Osteoblast (primary cell): ENCODE data around the gene ITGA3. TPM values are rescaled to one million over a fixed set of nuclear protein-coding genes. Genes with fewer than 3 reads are reported as not detected.
"Not testable (repeated sequence)": the region's sequence is repeated elsewhere in the genome, so short reads cannot be mapped to it uniquely, and the experiment has no call there.

ENCODE experiments used
- DNase-seq: peaks from one replicate; pipeline ENCODE4 v3.0.0; 2011; ENCODE audit warnings: low spot score, mixed read lengths; ENCODE audit not compliant: insufficient read length; ENCODE audit errors: missing footprints
- H2AFZ ChIP-seq: 2 replicates; pipeline ENCODE4 v1.6.0; 2011; ENCODE audit warnings: mild to moderate bottlenecking, low read length
- H3K27ac ChIP-seq: 2 replicates; pipeline ENCODE4 v1.5.1; 2011; ENCODE audit warnings: mild to moderate bottlenecking, low read depth, low read length, moderate library complexity
- H3K27me3 ChIP-seq: 2 replicates; pipeline ENCODE4 v1.6.0; 2012; ENCODE audit warnings: mild to moderate bottlenecking, control low read depth, inconsistent platforms, low read length, moderate library complexity; ENCODE audit not compliant: insufficient read depth
- H3K36me3 ChIP-seq: 2 replicates; pipeline ENCODE4 v1.5.1; 2011; ENCODE audit warnings: mild to moderate bottlenecking, low read length, control low read depth, moderate library complexity; ENCODE audit not compliant: insufficient read depth
- H3K4me1 ChIP-seq: 2 replicates; pipeline ENCODE4 v1.5.1; 2011; ENCODE audit warnings: mild to moderate bottlenecking, low read length, control low read depth, moderate library complexity; ENCODE audit not compliant: insufficient read depth
- H3K4me2 ChIP-seq: 2 replicates; pipeline ENCODE4 v1.6.0; 2011; ENCODE audit warnings: mild to moderate bottlenecking, low read length; ENCODE audit not compliant: insufficient read depth
- H3K4me3 ChIP-seq: fragments of 200-600 bp; sonication (generic); 3 replicates; pipeline ENCODE4 v1.5.1; 2012; ENCODE audit warnings: mild to moderate bottlenecking, low read length, inconsistent platforms; ENCODE audit not compliant: insufficient read depth
- H3K79me2 ChIP-seq: 2 replicates; pipeline ENCODE4 v1.6.0; 2012; ENCODE audit warnings: mild to moderate bottlenecking, low read length, control low read depth, inconsistent platforms; ENCODE audit not compliant: insufficient read depth
- H3K9me3 ChIP-seq: 2 replicates; pipeline ENCODE4 v1.5.1; 2011; ENCODE audit warnings: low read depth, low read length, control low read depth
- H4K20me1 ChIP-seq: 2 replicates; pipeline ENCODE4 v1.6.0; 2012; ENCODE audit warnings: mild to moderate bottlenecking, low read length, control low read depth; ENCODE audit not compliant: insufficient read depth
- total RNA-seq: library from RNA; depleted of rRNA; stranded (reverse); fragments of >200 nt; gene quantifications from 2 replicates; pipeline ENCODE4 v1.2.3, GENCODE V29; 2012
- TF ChIP-seq, protein P1 (sequence below): IDR thresholded peaks from 2 replicates; pipeline ENCODE4 v1.5.1; 2011; ENCODE audit warnings: mild to moderate bottlenecking, low read depth, low read length, moderate library complexity; ENCODE audit errors: extremely low read depth

Gene ITGA3
- total RNA-seq, 1 donor, result 81.4 TPM

GRCh38 chr17:50035945-50036344 lies 20.0 kb upstream of the ITGA3 start:
- TF ChIP-seq, protein P1, sequence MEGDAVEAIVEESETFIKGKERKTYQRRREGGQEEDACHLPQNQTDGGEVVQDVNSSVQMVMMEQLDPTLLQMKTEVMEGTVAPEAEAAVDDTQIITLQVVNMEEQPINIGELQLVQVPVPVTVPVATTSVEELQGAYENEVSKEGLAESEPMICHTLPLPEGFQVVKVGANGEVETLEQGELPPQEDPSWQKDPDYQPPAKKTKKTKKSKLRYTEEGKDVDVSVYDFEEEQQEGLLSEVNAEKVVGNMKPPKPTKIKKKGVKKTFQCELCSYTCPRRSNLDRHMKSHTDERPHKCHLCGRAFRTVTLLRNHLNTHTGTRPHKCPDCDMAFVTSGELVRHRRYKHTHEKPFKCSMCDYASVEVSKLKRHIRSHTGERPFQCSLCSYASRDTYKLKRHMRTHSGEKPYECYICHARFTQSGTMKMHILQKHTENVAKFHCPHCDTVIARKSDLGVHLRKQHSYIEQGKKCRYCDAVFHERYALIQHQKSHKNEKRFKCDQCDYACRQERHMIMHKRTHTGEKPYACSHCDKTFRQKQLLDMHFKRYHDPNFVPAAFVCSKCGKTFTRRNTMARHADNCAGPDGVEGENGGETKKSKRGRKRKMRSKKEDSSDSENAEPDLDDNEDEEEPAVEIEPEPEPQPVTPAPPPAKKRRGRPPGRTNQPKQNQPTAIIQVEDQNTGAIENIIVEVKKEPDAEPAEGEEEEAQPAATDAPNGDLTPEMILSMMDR, result no peak
- DNase-seq, result no peak
- no peaks in the 10 kb centered on the region for H3K27me3 ChIP-seq
- no peaks in the 10 kb centered on the region for H4K20me1 ChIP-seq
- peaks cover 32% of the 10 kb centered on the region for H3K4me1 ChIP-seq
- no peaks in the 10 kb centered on the region for H3K9me3 ChIP-seq
- no peak overlapping the region for H3K27ac ChIP-seq
- H3K4me2 ChIP-seq, result no peak overlapping the region
- no peaks in the 10 kb centered on the region for H3K36me3 ChIP-seq
- no peaks in the 10 kb centered on the region for H3K79me2 ChIP-seq
- no peak overlapping the region for H3K4me3 ChIP-seq
- no peak overlapping the region for H2AFZ ChIP-seq

- H3K79me2 ChIP-seq, result no peaks in the 10 kb centered on the region
- DNase-seq, result no peak
- TF ChIP-seq, protein P1, result no peak
- peaks cover 32% of the 10 kb centered on the region for H3K4me1 ChIP-seq
- H3K27ac ChIP-seq, result no peak overlapping the region
- peak overlapping the region; percentile 10 for H2AFZ ChIP-seq
- H4K20me1 ChIP-seq, result no peaks in the 10 kb centered on the region
- no peaks in the 10 kb centered on the region for H3K27me3 ChIP-seq
- no peaks in the 10 kb centered on the region for H3K36me3 ChIP-seq
- no peak overlapping the region for H3K4me2 ChIP-seq
- no peak overlapping the region for H3K4me3 ChIP-seq
- H3K9me3 ChIP-seq, result no peaks in the 10 kb centered on the region
Measured at GRCh38 chr17:50036455-50037261, 19.3 kb upstream of the ITGA3 start.

GRCh38 chr17:50037321-50038107 lies 18.4 kb upstream of the ITGA3 start:
- H3K36me3 ChIP-seq, result no peaks in the 10 kb centered on the region
- TF ChIP-seq, protein P1, result no peak
- no peaks in the 10 kb centered on the region for H3K9me3 ChIP-seq
- peak overlapping the region; percentile 80 for H2AFZ ChIP-seq
- peak overlapping the region; percentile 15 for H3K4me2 ChIP-seq
- peaks cover 32% of the 10 kb centered on the region for H3K4me1 ChIP-seq
- H3K79me2 ChIP-seq, result no peaks in the 10 kb centered on the region
- no peaks in the 10 kb centered on the region for H3K27me3 ChIP-seq
- H4K20me1 ChIP-seq, result no peaks in the 10 kb centered on the region
- DNase-seq, result peak; percentile 92
- H3K4me3 ChIP-seq, result no peak overlapping the region
- H3K27ac ChIP-seq, result no peak overlapping the region

DNA sequence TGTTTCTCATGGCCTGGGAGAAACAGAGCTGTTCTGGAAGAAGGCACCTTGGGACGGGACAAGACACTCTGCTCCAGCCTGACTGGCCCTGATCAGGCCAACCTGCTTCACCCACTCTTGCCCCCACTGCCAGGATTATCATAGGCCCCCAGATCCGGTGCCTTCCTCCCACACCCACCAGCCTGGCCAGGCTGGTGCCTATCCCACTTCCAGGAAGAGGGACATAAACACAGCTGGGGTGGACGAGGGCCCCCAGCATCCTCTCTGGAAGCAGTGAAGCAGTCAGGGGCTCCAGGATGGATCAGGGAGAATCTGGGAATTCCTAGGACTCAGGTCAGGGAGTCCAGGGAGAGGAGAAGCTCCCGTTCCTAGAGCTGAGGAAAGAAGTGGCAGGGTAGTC lies 16.9 kb upstream of the ITGA3 start:
- no peak overlapping the region for H3K4me3 ChIP-seq
- H3K27ac ChIP-seq, result no peak overlapping the region
- no peaks in the 10 kb centered on the region for H3K79me2 ChIP-seq
- DNase-seq, result no peak
- no peaks in the 10 kb centered on the region for H3K27me3 ChIP-seq
- H3K4me2 ChIP-seq, result no peak overlapping the region
- no peaks in the 10 kb centered on the region for H3K9me3 ChIP-seq
- no peaks in the 10 kb centered on the region for H3K36me3 ChIP-seq
- no peak overlapping the region for H2AFZ ChIP-seq
- no peaks in the 10 kb centered on the region for H4K20me1 ChIP-seq
- TF ChIP-seq, protein P1, result no peak
- H3K4me1 ChIP-seq, result peaks cover 30% of the 10 kb centered on the region

- H3K27me3 ChIP-seq, H4K20me1 ChIP-seq, H3K36me3 ChIP-seq, H3K9me3 ChIP-seq, H3K27ac ChIP-seq, DNase-seq, H3K79me2 ChIP-seq, H2AFZ ChIP-seq, H3K4me3 ChIP-seq, H3K4me2 ChIP-seq: not testable (repeated sequence)
- peaks cover 23% of the 10 kb centered on the region for H3K4me1 ChIP-seq
Measured at GRCh38 chr17:50040496-50040895, 15.4 kb upstream of the ITGA3 start.
